Heart right ventricle (tissue), 16 donors: ENCODE results near the gene REEP6. TPM values are rescaled to one million over a fixed set of nuclear protein-coding genes. Genes with fewer than 3 reads are reported as not detected.

Experiments
- ATAC-seq, 8 donors: fragments of 200-7000 bp; cut with Tn5 transposase; one replicate each; pipeline ENCODE4 v1.9.1; 2020; ENCODE audit warnings: mild to moderate bottlenecking in 8 of 8, moderate library complexity in 8 of 8, moderate number of reproducible peaks in 1 of 8
- DNase-seq, 2 donors: peaks; one replicate each; pipeline ENCODE4 v3.0.0-alpha.2; 2020
- H3K27ac ChIP-seq, 10 donors: fragments of 200-600 bp; sonication (generic) in 2 of 10; one replicate each; pipeline versions ENCODE4 v1.5.0 to v1.8.0; 2020 to 2022; ENCODE audit warnings: mild to moderate bottlenecking in 3 of 10
- H3K27me3 ChIP-seq, 7 donors: fragments of 200-600 bp; one replicate each; pipeline ENCODE4 v1.8.0; 2021 to 2022; ENCODE audit warnings: mild to moderate bottlenecking in 2 of 7
- H3K36me3 ChIP-seq, 9 donors: fragments of 200-600 bp; sonication (generic) in 1 of 9; one replicate each; pipeline versions ENCODE4 v1.5.0 to v1.8.0; 2020 to 2022; ENCODE audit warnings: mild to moderate bottlenecking in 2 of 9
- H3K4me1 ChIP-seq, 9 donors: fragments of 200-600 bp; sonication (generic) in 1 of 9; one replicate each; pipeline versions ENCODE4 v1.5.0 to v1.8.0; 2020 to 2022; ENCODE audit warnings: mild to moderate bottlenecking in 4 of 9
- H3K4me3 ChIP-seq, 10 donors: fragments of 200-600 bp; sonication (generic) in 2 of 10; one replicate each; pipeline versions ENCODE4 v1.5.0 to v1.8.0; 2020 to 2022; ENCODE audit warnings: mild to moderate bottlenecking in 7 of 10, moderate library complexity in 2 of 10
- H3K9me3 ChIP-seq, 11 donors: fragments of 200-600 bp in 10 of 11; sonication (generic) in 2 of 11; one replicate each; pipeline versions ENCODE4 v1.5.0 to v1.8.0; 2013 to 2022; ENCODE audit warnings: mild to moderate bottlenecking in 2 of 11, control low read depth in 1 of 11, moderate library complexity in 1 of 11
- WGBS, 2 donors: extraction: QIAGEN DNeasy Blood & Tissue Kit; methylation state at CpG; one replicate each; pipeline ENCODE4 v1.1.7; 2013; ENCODE audit warnings: inconsistent platforms in 1 of 2; 5-methylcytosine and 5-hydroxymethylcytosine counted together
- intact Hi-C, 10 donors: fragments of 100-400 bp; cut with DNase I; formaldehyde crosslinking; loops; one replicate each; pipeline versions ENCODE4 v1.11.1 to v1.14.2; 2022
- polyA plus RNA-seq, 2 donors: library from polyadenylated mRNA; stranded (reverse); fragments of 200-250 nt; gene quantifications; one replicate each; pipeline ENCODE4 v1.2.3, GENCODE V29; 2013
- total RNA-seq, 10 donors: library from RNA; stranded (reverse); fragmentation: NEBNext Ultra II Directional in 3 of 10; extraction: Animal tissue kit (Norgen Biotek cat#: 25700) in 3 of 10; gene quantifications; one replicate each; pipeline versions ENCODE4 v1.2.1 to v1.2.4, GENCODE V29; 2021 to 2023
- TF ChIP-seq, protein P1 (sequence below), 9 donors: fragments of 200-600 bp; sonication (generic) in 2 of 9; IDR thresholded peaks; one replicate each; pipeline versions ENCODE4 v1.5.0 to v1.8.0; 2021 to 2022; ENCODE audit warnings: antibody characterized with exemption in 9 of 9, mild to moderate bottlenecking in 5 of 9, moderate library complexity in 1 of 9
- donor health status: Arrhythmogenic right ventricular cardiomyopathy.
- donor health status: ischemic (EF 13 %, LVEDD 7.1; RV severe dilation, severe dysfunction).
- donor health status: healthy with polysubstance abuse.
- donor health status: DM: no; HTN: yes; CAD: no.
- donor health status: DM: no; HTN: no; CAD: no.
- donor health status: ischemic (EF 25% LVEDD 6.9; RV normal size, moderate dysfunction).
- donor health status: ischemic (EF 25% LVEDD 5.7; RV mildly dilated, moderate dysfunction).
- donor health status: healthy.
- donor health status: DM: yes; HTN: yes; CAD: no.
- donor health status: Ischemic cardiomyopathy.
- donor health status: ischemic (EF 35%, LVEDD 5.7; RV mildly dilated, moderate dysfunction).
- donor health status: nonischemic (EF 11% LVEDD 7.7; RV severe dilation, severe dysfunction).
- donor health status: DM: yes; HTN: yes; CAD: no.
- donor health status: PGD.
- donor health status: ischemic (EF 29% LVEDD 5.4; RV normal size, mild dysfunction).
- donor health status: nonischemic (EF 23%, LVEDD 6.1; RV moderate dilation, normal function).

REEP6 gene
- total and polyA plus RNA-seq, 12 donors = 1.8 to 5.0 (median 3.8) TPM

DNA sequence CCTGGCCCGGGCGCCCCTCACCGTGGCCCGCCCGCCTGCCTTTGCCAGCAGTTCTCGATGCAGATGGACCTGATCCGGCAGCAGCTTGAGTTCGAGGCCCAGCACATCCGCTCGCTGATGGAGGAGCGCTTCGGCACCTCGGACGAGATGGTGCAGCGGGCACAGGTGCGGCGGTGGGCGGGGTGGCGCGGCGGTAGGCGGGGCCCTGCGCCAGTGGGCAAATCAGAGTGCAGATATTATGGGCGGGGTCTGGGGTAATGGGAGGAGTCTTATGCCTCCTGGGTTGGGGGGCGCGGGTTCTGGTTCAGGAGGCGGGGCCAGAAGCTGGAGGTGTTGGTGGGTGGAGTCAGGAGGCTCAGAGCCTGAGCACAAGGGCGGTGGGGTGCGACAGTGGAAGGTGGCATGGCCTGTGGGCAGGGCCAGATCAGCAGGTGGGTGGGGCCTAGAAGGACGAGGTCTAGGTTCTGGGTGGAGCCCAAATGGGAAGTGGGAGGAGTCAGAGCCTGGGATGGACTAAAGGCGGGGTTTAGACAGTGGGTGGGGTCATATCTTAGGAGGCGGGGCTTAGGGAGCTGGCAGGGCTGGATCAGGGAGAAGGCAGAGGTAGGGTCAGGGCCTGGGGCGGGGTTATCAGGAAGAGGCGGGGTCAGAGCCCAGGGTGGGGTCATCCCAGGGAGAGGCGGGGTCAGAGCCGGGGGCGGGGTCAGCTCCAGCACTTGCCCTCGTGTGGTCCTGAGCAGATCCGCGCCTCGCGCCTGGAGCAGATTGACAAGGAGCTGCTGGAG is 35.5 kb upstream of the REEP6 start:
- Histone ChIP-seq H3K27me3 (peaks cover 46 to 88% (median 73%) of the 10 kb centered on the region in 7 donors), H3K4me1 (peaks cover 7 to 42% (median 37%) of the 10 kb centered on the region in 9 donors), H3K27ac (no peak overlapping the region), H3K36me3 (peaks cover 0 to 9% (median 0%) of the 10 kb centered on the region in 9 donors), H3K9me3 (no peaks in the 10 kb centered on the region), H3K4me3 (no peak overlapping the region)
- ATAC-seq (peak in 7 of 8 donors; percentile 19 to 59 (median 31)), DNase-seq (no peak)
- WGBS, 2 donors = 5% methylated on average over 42 of the region's 42 CpGs
- TF ChIP-seq, protein P1, sequence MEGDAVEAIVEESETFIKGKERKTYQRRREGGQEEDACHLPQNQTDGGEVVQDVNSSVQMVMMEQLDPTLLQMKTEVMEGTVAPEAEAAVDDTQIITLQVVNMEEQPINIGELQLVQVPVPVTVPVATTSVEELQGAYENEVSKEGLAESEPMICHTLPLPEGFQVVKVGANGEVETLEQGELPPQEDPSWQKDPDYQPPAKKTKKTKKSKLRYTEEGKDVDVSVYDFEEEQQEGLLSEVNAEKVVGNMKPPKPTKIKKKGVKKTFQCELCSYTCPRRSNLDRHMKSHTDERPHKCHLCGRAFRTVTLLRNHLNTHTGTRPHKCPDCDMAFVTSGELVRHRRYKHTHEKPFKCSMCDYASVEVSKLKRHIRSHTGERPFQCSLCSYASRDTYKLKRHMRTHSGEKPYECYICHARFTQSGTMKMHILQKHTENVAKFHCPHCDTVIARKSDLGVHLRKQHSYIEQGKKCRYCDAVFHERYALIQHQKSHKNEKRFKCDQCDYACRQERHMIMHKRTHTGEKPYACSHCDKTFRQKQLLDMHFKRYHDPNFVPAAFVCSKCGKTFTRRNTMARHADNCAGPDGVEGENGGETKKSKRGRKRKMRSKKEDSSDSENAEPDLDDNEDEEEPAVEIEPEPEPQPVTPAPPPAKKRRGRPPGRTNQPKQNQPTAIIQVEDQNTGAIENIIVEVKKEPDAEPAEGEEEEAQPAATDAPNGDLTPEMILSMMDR (IDR thresholded peaks at IDR 0.05) = no peak
- intact Hi-C loops = no loop called here

- peak in 1 of 2 donors; percentile 15 for DNase-seq
- Histone ChIP-seq H3K4me3 (no peak overlapping the region), H3K4me1 (peaks cover 7 to 42% (median 37%) of the 10 kb centered on the region in 9 donors), H3K27ac (no peak overlapping the region), H3K9me3 (no peaks in the 10 kb centered on the region), H3K27me3 (peaks cover 42 to 80% (median 65%) of the 10 kb centered on the region in 7 donors), H3K36me3 (peaks cover 0 to 17% (median 0%) of the 10 kb centered on the region in 9 donors)
- TF ChIP-seq, protein P1 (IDR thresholded peaks at IDR 0.05) = no peak
- intact Hi-C loops = no loop called here
- peak in 2 of 8 donors; percentile 3 to 5 for ATAC-seq
- WGBS, 2 donors = 25 to 40% methylated on average over 41 to 43 of the region's 43 CpGs
Observed at GRCh38 chr19:1456121-1456900, 34.7 kb upstream of the REEP6 start.

DNA sequence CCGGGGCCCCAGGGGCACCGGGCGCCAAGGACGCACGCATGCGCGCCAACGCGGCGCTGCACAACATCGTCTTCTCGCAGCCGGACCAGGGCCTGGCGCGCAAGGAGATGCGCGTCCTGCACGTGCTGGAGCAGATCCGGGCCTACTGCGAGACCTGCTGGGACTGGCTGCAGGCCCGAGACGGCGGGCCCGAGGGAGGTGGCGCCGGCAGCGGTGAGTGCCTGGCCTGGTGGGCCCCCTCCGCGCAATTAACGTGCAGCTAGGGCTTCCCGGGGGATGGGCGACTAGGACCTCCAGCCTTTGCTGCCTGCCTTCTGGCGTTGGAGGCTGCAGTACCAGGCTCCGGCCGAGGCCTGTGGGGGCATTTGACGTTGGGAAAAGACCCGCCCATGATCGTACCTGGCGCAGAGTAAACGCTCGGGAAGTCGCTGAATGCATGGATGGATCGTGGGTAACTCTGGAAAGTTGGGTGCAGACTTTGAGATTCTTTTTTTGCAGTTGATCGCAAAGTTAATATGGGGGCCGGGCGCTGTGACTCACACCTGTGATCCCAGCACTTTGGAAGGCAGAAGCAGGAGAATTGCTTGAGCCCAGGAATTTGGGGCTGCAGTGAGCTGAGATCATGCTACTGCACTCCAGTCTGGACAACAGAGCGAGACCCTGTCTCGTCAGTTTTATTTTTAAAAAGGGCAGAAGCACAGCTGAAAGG is 33.8 kb upstream of the REEP6 start:
- Histone ChIP-seq H3K36me3 (peaks cover 0 to 18% (median 0%) of the 10 kb centered on the region in 9 donors), H3K9me3 (no peaks in the 10 kb centered on the region), H3K4me3 (no peak overlapping the region), H3K27me3 (peaks cover 35 to 71% (median 56%) of the 10 kb centered on the region in 7 donors), H3K4me1 (peaks cover 7 to 42% (median 37%) of the 10 kb centered on the region in 9 donors), H3K27ac (no peak overlapping the region)
- 11 to 13% methylated on average over 47 to 48 of the region's 48 CpGs for WGBS, 2 donors
- intact Hi-C loops = no loop called here
- TF ChIP-seq, protein P1 (IDR thresholded peaks at IDR 0.05) = no peak
- ATAC-seq (no peak), DNase-seq (peak in 1 of 2 donors; percentile 10)

DNA sequence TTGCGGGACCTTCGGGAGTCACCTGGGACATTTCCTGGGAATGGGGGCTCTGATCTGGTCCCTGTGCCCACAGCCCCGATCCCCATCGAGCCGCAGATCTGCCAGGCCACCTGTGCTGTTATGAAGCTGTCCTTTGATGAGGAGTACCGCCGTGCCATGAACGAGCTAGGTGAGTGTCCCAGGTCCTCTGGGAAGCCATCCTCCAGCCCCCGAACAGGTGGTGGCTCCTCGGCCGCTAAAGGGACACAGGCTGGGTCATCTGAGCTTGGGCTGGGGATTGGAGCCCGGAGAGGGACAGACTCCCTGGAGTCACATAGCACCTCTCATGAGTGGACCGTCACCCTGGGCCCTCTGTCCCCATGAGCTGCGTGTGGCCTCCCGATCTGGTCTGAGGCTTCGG is 33.1 kb upstream of the REEP6 start:
- H3K9me3 ChIP-seq = no peaks in the 10 kb centered on the region
- peaks cover 7 to 40% (median 33%) of the 10 kb centered on the region in 9 donors for H3K4me1 ChIP-seq
- DNase-seq (peak in 1 of 2 donors; percentile 6), ATAC-seq (no peak)
- TF ChIP-seq, protein P1 (IDR thresholded peaks at IDR 0.05) = no peak
- peaks cover 28 to 64% (median 49%) of the 10 kb centered on the region in 7 donors for H3K27me3 ChIP-seq
- H3K27ac ChIP-seq = no peak overlapping the region
- no peak overlapping the region for H3K4me3 ChIP-seq
- 78% methylated on average over 16 of the region's 16 CpGs for WGBS, 2 donors
- intact Hi-C loops = no loop called here
- H3K36me3 ChIP-seq = peaks cover 0 to 18% (median 0%) of the 10 kb centered on the region in 9 donors
